SK-N-SH (cell line): ENCODE data around the gene CNTNAP1. TPM values are rescaled to one million over a fixed set of nuclear protein-coding genes. Genes with fewer than 3 reads are reported as not detected.
A peak's percentile ranks its signal among the peaks of the same experiment; 100 is the strongest.

Source experiments
- CTCF ChIA-PET: fragments of 300-600, 350-600 bp; formaldehyde crosslinking; extraction: SDS; loops from one replicate; lab custom pipeline; 2021; lab: Yijun Ruan, JAX
- POLR2A ChIA-PET: fragments of 350-600 bp; sonication (Branson Sonifier 250); formaldehyde crosslinking; extraction: SDS; loops from one replicate; lab custom pipeline; 2020; ENCODE audit warnings: antibody characterized with exemption, inconsistent platforms; lab: Yijun Ruan, JAX
- DNase-seq: peaks from one replicate; pipeline ENCODE4 v3.0.0; 2012
- H2AFZ ChIP-seq: fragments of 200-600 bp; sonication (generic); 2 replicates; pipeline ENCODE4 v1.8.1; 2016; ENCODE audit warnings: antibody characterized with exemption, mild to moderate bottlenecking, low read depth
- H3F3A ChIP-seq: fragments of 200-600 bp; sonication (generic); replicated peaks from 2 replicates; pipeline ENCODE3; 2016; ENCODE audit warnings: antibody characterized with exemption, mild to moderate bottlenecking; ENCODE audit not compliant: insufficient read depth
- H3K27ac ChIP-seq, 2 experiments: fragments of 200-500 bp in 1 of 2; fragments of 200-600 bp in 1 of 2; sonication (Bioruptor generic) in 1 of 2; sonication (generic), shearing (Covaris generic) in 1 of 2; 2 replicates each; pipeline versions ENCODE4 v1.5.1 to v1.6.1; 2014 to 2016; ENCODE audit warnings: low read depth in 2 of 2, inconsistent platforms in 1 of 2, low read length in 1 of 2, mild to moderate bottlenecking in 1 of 2, mixed read lengths in 1 of 2
- H3K27me3 ChIP-seq: fragments of 200-600 bp; sonication (generic), shearing (Covaris generic); 2 replicates; pipeline ENCODE4 v1.6.1; 2016; ENCODE audit warnings: mixed run types; ENCODE audit not compliant: insufficient read depth
- H3K36me3 ChIP-seq, 2 experiments: fragments of 200-500 bp in 1 of 2; fragments of 200-600 bp in 1 of 2; sonication (Bioruptor generic) in 1 of 2; sonication (generic) in 1 of 2; replicated peaks in 1 of 2; 2 replicates each; pipeline versions ENCODE3 to v1.5.1; 2014 to 2016; ENCODE audit warnings: low read length in 1 of 2, mild to moderate bottlenecking in 1 of 2; ENCODE audit not compliant: insufficient read depth in 2 of 2, control insufficient read depth in 1 of 2
- H3K4me1 ChIP-seq, 2 experiments: fragments of 200-500 bp in 1 of 2; fragments of 200-600 bp in 1 of 2; sonication (Bioruptor generic) in 1 of 2; sonication (generic), shearing (Covaris generic) in 1 of 2; 2 replicates each; pipeline versions ENCODE4 v1.5.1 to v1.6.1; 2014 to 2016; ENCODE audit warnings: low read depth in 1 of 2, low read length in 1 of 2, mixed run types in 1 of 2; ENCODE audit not compliant: insufficient read depth in 2 of 2, control insufficient read depth in 1 of 2
- H3K4me2 ChIP-seq: fragments of 200-600 bp; sonication (generic), shearing (Covaris generic); 2 replicates; pipeline ENCODE4 v1.6.1; 2017; ENCODE audit warnings: mixed run types
- H3K4me3 ChIP-seq, 2 experiments: fragments of 200-500 bp in 1 of 2; fragments of 200-600 bp in 1 of 2; sonication (Bioruptor generic) in 1 of 2; sonication (generic), shearing (Covaris generic) in 1 of 2; 2 replicates each; pipeline versions ENCODE4 v1.5.1 to v1.8.1; 2014 to 2016; ENCODE audit warnings: low read depth in 2 of 2, inconsistent platforms in 1 of 2, low read length in 1 of 2, mild to moderate bottlenecking in 1 of 2, mixed read lengths in 1 of 2, moderate library complexity in 1 of 2
- H3K79me2 ChIP-seq: fragments of 200-600 bp; sonication (generic); 2 replicates; pipeline ENCODE4 v1.8.1; 2017; ENCODE audit warnings: mild to moderate bottlenecking; ENCODE audit not compliant: insufficient read depth
- H3K9ac ChIP-seq: fragments of 200-600 bp; sonication (generic); 2 replicates; pipeline ENCODE4 v1.6.1; 2017; ENCODE audit warnings: mixed run types
- H3K9me2 ChIP-seq: fragments of 200-600 bp; sonication (generic); 2 replicates; pipeline ENCODE4 v1.6.1; 2017; ENCODE audit warnings: mixed run types
- H3K9me3 ChIP-seq: fragments of 200-600 bp; sonication (generic); 2 replicates; pipeline ENCODE4 v1.6.1; 2017; ENCODE audit warnings: mixed run types, mild to moderate bottlenecking, moderate library complexity
- H4K20me1 ChIP-seq: fragments of 200-600 bp; sonication (generic); 2 replicates; pipeline ENCODE4 v1.6.1; 2017; ENCODE audit warnings: mild to moderate bottlenecking, mixed run types; ENCODE audit not compliant: insufficient read depth
- EP300 ChIP-seq, 2 experiments: IDR thresholded peaks; 2 replicates each; pipeline versions ENCODE4 v1.4.0 to v1.6.1; 2012; ENCODE audit warnings: borderline replicate concordance in 1 of 2, low read depth in 1 of 2, low read length in 1 of 2
- EZH2phosphoT487 ChIP-seq: fragments of 200-600 bp; sonication (generic); IDR thresholded peaks from 2 replicates; pipeline ENCODE4 v1.6.1; 2017; ENCODE audit warnings: low read depth, mixed run types, mild to moderate bottlenecking, antibody characterized with exemption, moderate library complexity, borderline replicate concordance
- FOSL2 ChIP-seq: IDR thresholded peaks from 2 replicates; pipeline ENCODE4 v1.4.0; 2012; ENCODE audit warnings: low read depth, mild to moderate bottlenecking, moderate library complexity, borderline replicate concordance
- POLR2AphosphoS5 ChIP-seq: IDR thresholded peaks from 2 replicates; pipeline ENCODE4 v1.6.1; 2012; ENCODE audit warnings: low read depth, low read length
- RAD21 ChIP-seq: IDR thresholded peaks from 2 replicates; pipeline ENCODE4 v1.6.1; 2012; ENCODE audit warnings: mild to moderate bottlenecking, low read length
- RCOR1 ChIP-seq: fragments of 150-350 bp; IDR thresholded peaks from 2 replicates; pipeline ENCODE4 v1.6.1; 2017; ENCODE audit warnings: antibody characterized with exemption, low read length
- SMC3 ChIP-seq: IDR thresholded peaks from 2 replicates; pipeline ENCODE4 v1.6.1; 2012; ENCODE audit warnings: low read depth, low read length, improper control_type of control experiment
- WGBS: methylation state at CpG from one replicate; pipeline ENCODE4 v1.1.6; 2017; ENCODE audit warnings: low lambda C conversion rate; 5-methylcytosine and 5-hydroxymethylcytosine counted together
- polyA plus RNA-seq, 3 experiments: library from polyadenylated mRNA; depleted of rRNA; stranded (reverse); fragments of >200 nt; gene quantifications; 2 replicates each; pipeline ENCODE4 v1.2.3, GENCODE V29; 2012
- TF ChIP-seq, protein P1 (sequence below): IDR thresholded peaks from 2 replicates; pipeline ENCODE4 v1.4.0; 2012; ENCODE audit warnings: low read depth, borderline replicate concordance
- TF ChIP-seq, protein P2 (sequence below): fragments of 200-600 bp; sonication (generic); IDR thresholded peaks from 2 replicates; pipeline ENCODE4 v1.6.1; 2017; ENCODE audit warnings: antibody characterized with exemption, mild to moderate bottlenecking, moderate library complexity
- TF ChIP-seq, protein P3 (sequence below): IDR thresholded peaks from 2 replicates; pipeline ENCODE4; 2012

The CNTNAP1 gene
- polyA plus RNA-seq, 1 of the 3 experiments (the other 2 are of a cell fraction): 92.7 TPM

DNA sequence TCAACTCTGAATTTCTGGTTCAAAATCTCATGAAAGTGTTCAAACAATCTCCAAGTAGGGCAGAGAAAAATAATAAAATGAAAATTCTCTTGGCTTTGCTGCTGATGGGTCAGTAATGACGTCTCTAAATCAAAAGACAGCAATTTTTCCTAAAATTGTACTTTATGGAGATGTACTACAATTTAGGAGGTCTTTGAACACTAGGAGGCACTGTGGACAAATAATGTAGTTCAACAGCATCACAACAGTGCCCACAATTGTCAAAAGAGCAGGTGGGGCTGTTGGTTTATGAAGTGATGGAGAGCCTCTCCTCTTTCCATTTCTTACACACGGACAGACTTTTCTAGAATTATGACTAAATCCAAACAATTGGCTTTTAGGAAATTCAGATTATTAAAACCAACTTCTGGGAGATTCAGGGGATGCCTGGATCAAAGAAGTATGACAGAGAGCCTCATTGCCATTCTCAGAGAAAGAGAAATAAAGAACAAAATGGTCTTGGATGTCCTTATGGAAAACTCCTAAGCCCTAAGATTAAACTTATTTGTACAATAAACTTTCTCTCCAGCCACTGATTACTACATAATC lies 38.8 kb downstream of the CNTNAP1 start:
- H3K36me3 ChIP-seq: peaks cover 50 to 56% of the 10 kb centered on the region in 2 experiments
- DNase-seq: peak; percentile 75
- POLR2A ChIA-PET: no interaction called here
- H4K20me1 ChIP-seq: no peaks in the 10 kb centered on the region
- no peaks in the 10 kb centered on the region for H3K79me2 ChIP-seq
- no peak overlapping the region for H2AFZ ChIP-seq
- H3K4me1 ChIP-seq: no peaks in the 10 kb centered on the region
- H3K4me2 ChIP-seq: no peak overlapping the region
- H3F3A ChIP-seq: peaks cover 7% of the 10 kb centered on the region
- H3K27me3 ChIP-seq: no peaks in the 10 kb centered on the region
- no peak overlapping the region for H3K9ac ChIP-seq
- TF ChIP-seq SMC3 (peak; percentile 64), EZH2phosphoT487 (no peak), RCOR1 (no peak), RAD21 (peak; percentile 83)
- TF ChIP-seq, protein P1, sequence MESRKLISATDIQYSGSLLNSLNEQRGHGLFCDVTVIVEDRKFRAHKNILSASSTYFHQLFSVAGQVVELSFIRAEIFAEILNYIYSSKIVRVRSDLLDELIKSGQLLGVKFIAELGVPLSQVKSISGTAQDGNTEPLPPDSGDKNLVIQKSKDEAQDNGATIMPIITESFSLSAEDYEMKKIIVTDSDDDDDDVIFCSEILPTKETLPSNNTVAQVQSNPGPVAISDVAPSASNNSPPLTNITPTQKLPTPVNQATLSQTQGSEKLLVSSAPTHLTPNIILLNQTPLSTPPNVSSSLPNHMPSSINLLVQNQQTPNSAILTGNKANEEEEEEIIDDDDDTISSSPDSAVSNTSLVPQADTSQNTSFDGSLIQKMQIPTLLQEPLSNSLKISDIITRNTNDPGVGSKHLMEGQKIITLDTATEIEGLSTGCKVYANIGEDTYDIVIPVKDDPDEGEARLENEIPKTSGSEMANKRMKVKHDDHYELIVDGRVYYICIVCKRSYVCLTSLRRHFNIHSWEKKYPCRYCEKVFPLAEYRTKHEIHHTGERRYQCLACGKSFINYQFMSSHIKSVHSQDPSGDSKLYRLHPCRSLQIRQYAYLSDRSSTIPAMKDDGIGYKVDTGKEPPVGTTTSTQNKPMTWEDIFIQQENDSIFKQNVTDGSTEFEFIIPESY: no peak
- TF ChIP-seq, protein P2, sequence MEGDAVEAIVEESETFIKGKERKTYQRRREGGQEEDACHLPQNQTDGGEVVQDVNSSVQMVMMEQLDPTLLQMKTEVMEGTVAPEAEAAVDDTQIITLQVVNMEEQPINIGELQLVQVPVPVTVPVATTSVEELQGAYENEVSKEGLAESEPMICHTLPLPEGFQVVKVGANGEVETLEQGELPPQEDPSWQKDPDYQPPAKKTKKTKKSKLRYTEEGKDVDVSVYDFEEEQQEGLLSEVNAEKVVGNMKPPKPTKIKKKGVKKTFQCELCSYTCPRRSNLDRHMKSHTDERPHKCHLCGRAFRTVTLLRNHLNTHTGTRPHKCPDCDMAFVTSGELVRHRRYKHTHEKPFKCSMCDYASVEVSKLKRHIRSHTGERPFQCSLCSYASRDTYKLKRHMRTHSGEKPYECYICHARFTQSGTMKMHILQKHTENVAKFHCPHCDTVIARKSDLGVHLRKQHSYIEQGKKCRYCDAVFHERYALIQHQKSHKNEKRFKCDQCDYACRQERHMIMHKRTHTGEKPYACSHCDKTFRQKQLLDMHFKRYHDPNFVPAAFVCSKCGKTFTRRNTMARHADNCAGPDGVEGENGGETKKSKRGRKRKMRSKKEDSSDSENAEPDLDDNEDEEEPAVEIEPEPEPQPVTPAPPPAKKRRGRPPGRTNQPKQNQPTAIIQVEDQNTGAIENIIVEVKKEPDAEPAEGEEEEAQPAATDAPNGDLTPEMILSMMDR: peak; percentile 81
- no peaks in the 10 kb centered on the region for H3K9me3 ChIP-seq
- no peaks in the 10 kb centered on the region for H3K9me2 ChIP-seq
- 6% methylated on average over 2 of the region's 2 CpGs for whole genome bisulfite sequencing
- no peak overlapping the region for H3K27ac ChIP-seq
- no peak overlapping the region; a peak in 1 of 4 replicates for H3K4me3 ChIP-seq
- CTCF ChIA-PET: interaction anchor here (0.7 to 6.2 kb wide), 6 partner anchors 14 to 143 kb away, joined by 3 to 53 read pairs (median 4); partner anchors contain the start of gene RAMP2

DNA sequence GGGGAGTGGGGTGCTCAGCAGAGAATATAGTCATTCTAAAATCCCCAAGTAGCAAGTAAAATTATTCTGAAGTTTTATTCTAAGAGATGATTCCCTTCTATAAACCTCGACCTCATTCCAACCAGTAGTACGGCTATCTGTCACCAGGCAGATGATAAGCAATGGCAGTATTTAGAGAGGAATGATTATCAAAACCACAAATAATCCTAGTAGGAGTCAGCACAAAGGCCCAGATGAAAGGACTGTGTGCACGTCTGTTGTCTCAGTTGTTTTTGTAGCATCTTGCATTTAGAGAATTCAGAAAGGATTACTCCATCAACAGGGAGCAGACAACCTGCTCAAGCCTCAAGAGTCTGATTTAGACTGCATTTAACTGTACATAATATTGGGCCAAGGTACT lies 41.3 kb downstream of the CNTNAP1 start:
- H3K4me1 ChIP-seq: no peaks in the 10 kb centered on the region
- DNase-seq: no peak
- peaks cover 35 to 47% of the 10 kb centered on the region in 2 experiments for H3K36me3 ChIP-seq
- H3F3A ChIP-seq: peaks cover 7% of the 10 kb centered on the region
- CTCF ChIA-PET: interaction anchor here (4.1 kb wide), 1 partner anchor 39 kb away, joined by 41 read pairs; the partner anchor contains the start of gene RAMP2
- no peaks in the 10 kb centered on the region for H3K27me3 ChIP-seq
- H3K9ac ChIP-seq: no peak overlapping the region
- H3K79me2 ChIP-seq: no peaks in the 10 kb centered on the region
- H4K20me1 ChIP-seq: no peaks in the 10 kb centered on the region
- POLR2A ChIA-PET: no interaction called here
- H3K27ac ChIP-seq: no peak overlapping the region
- H2AFZ ChIP-seq: no peak overlapping the region
- TF ChIP-seq RCOR1 (no peak), POLR2AphosphoS5 (no peak), FOSL2 (no peak), EZH2phosphoT487 (no peak), EP300 (IDR thresholded peaks at IDR 0.05; ENCODE audit: borderline replicate concordance in 1 of 2, low read depth in 1 of 2, low read length in 1 of 2) (no peak)
- TF ChIP-seq, protein P3, sequence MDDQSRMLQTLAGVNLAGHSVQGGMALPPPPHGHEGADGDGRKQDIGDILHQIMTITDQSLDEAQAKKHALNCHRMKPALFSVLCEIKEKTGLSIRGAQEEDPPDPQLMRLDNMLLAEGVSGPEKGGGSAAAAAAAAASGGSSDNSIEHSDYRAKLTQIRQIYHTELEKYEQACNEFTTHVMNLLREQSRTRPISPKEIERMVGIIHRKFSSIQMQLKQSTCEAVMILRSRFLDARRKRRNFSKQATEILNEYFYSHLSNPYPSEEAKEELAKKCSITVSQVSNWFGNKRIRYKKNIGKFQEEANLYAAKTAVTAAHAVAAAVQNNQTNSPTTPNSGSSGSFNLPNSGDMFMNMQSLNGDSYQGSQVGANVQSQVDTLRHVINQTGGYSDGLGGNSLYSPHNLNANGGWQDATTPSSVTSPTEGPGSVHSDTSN: no peak
- TF ChIP-seq, all 33 proteins: peak for 0
- Histone ChIP-seq H3K9me3 (no peaks in the 10 kb centered on the region), H3K9me2 (no peaks in the 10 kb centered on the region), H3K4me3 (no peak overlapping the region), H3K4me2 (no peak overlapping the region)
- 89% methylated on average over 3 of the region's 3 CpGs for WGBS
